ENCODE data around the gene HBD. TPM values are rescaled to one million over a fixed set of nuclear protein-coding genes. Genes with fewer than 3 reads are reported as not detected.

The HBD gene
- not detected in 2 replicates for total RNA-seq

GRCh38 chr11:5234381-5234834 is at the start of gene HBD:
Gene HBD (minus strand): TSS chr11:5234483. CDS start chr11:5234433, 50 bp downstream.
- no peak for TF ChIP-seq CTCF (IDR thresholded peaks at IDR 0.05; ENCODE audit: insufficient read depth, low read length, poor library complexity, severe bottlenecking)
- Histone ChIP-seq H3K4me3 (ENCODE audit: low read depth, low read length) (no peak within 1 kb of the TSS), H3K27me3 (ENCODE audit: control insufficient read depth, insufficient read depth, low read length) (no peaks in the 10 kb centered on the region), H3K36me3 (ENCODE audit: control insufficient read depth, insufficient read depth, low read length) (no peaks in the 10 kb centered on the region)
- DNase-seq (ENCODE audit: low read depth) = no peak

- no peak for TF ChIP-seq CTCF (IDR thresholded peaks at IDR 0.05; ENCODE audit: insufficient read depth, low read length, poor library complexity, severe bottlenecking)
These were observed 49.6 kb upstream of the HBD start for GRCh38 chr11:5283882-5284281.

GRCh38 chr11:5283086-5283485 is 48.8 kb upstream of the HBD start:
- Histone ChIP-seq H3K4me3 (ENCODE audit: low read depth, low read length) (no peak overlapping the region), H3K27me3 (ENCODE audit: control insufficient read depth, insufficient read depth, low read length) (no peaks in the 10 kb centered on the region), H3K36me3 (ENCODE audit: control insufficient read depth, insufficient read depth, low read length) (no peaks in the 10 kb centered on the region)
- no peak for TF ChIP-seq CTCF (IDR thresholded peaks at IDR 0.05; ENCODE audit: insufficient read depth, low read length, poor library complexity, severe bottlenecking)
- DNase-seq (ENCODE audit: low read depth) = no peak

More at GRCh38 chr11:5283882-5284281, 49.6 kb upstream of the HBD start:
- H3K36me3 ChIP-seq (ENCODE audit: control insufficient read depth, insufficient read depth, low read length) = no peaks in the 10 kb centered on the region
- no peaks in the 10 kb centered on the region for H3K27me3 ChIP-seq (ENCODE audit: control insufficient read depth, insufficient read depth, low read length)
- no peak for DNase-seq (ENCODE audit: low read depth)
- H3K4me3 ChIP-seq (ENCODE audit: low read depth, low read length) = no peak overlapping the region

GRCh38 chr11:5282628-5283027 is 48.3 kb upstream of the HBD start:
- Histone ChIP-seq H3K27me3 (ENCODE audit: control insufficient read depth, insufficient read depth, low read length) (no peaks in the 10 kb centered on the region), H3K4me3 (ENCODE audit: low read depth, low read length) (no peak overlapping the region), H3K36me3 (ENCODE audit: control insufficient read depth, insufficient read depth, low read length) (no peaks in the 10 kb centered on the region)
- TF ChIP-seq CTCF (IDR thresholded peaks at IDR 0.05; ENCODE audit: insufficient read depth, low read length, poor library complexity, severe bottlenecking) = no peak
- no peak for DNase-seq (ENCODE audit: low read depth)

GRCh38 chr11:5281596-5281995 is 47.3 kb upstream of the HBD start:
- no peak for DNase-seq (ENCODE audit: low read depth)
- no peak for TF ChIP-seq CTCF (IDR thresholded peaks at IDR 0.05; ENCODE audit: insufficient read depth, low read length, poor library complexity, severe bottlenecking)
- Histone ChIP-seq H3K27me3 (ENCODE audit: control insufficient read depth, insufficient read depth, low read length) (no peaks in the 10 kb centered on the region), H3K4me3 (ENCODE audit: low read depth, low read length) (no peak overlapping the region), H3K36me3 (ENCODE audit: control insufficient read depth, insufficient read depth, low read length) (no peaks in the 10 kb centered on the region)

- TF ChIP-seq CTCF (IDR thresholded peaks at IDR 0.05; ENCODE audit: insufficient read depth, low read length, poor library complexity, severe bottlenecking) = no peak
- H3K4me3 ChIP-seq (ENCODE audit: low read depth, low read length) = no peak overlapping the region
- DNase-seq (ENCODE audit: low read depth) = peak; percentile 98
- no peaks in the 10 kb centered on the region for H3K36me3 ChIP-seq (ENCODE audit: control insufficient read depth, insufficient read depth, low read length)
- no peaks in the 10 kb centered on the region for H3K27me3 ChIP-seq (ENCODE audit: control insufficient read depth, insufficient read depth, low read length)
These were observed 46.4 kb upstream of the HBD start for GRCh38 chr11:5280582-5281102.

All from kidney epithelial cell (primary cell).